GM12878 (cell line): ENCODE results near the gene GCSAM. TPM values are rescaled to one million over a fixed set of nuclear protein-coding genes. Genes with fewer than 3 reads are reported as not detected.

Source experiments
- ATF7 ChIP-seq: fragments of 450-650 bp; IDR thresholded peaks from 2 replicates; pipeline ENCODE4 v1.6.1; 2016; ENCODE audit warnings: low read depth, mild to moderate bottlenecking
- EED ChIP-seq: sonication (generic); IDR thresholded peaks from 2 replicates; pipeline ENCODE4 v1.6.1; 2016; ENCODE audit warnings: antibody characterized with exemption, low read depth
- GABPA ChIP-seq: IDR thresholded peaks from 2 replicates; pipeline ENCODE4 v1.6.1; 2014; ENCODE audit warnings: antibody characterized with exemption, low read depth, mild to moderate bottlenecking, inconsistent platforms
- IKZF2 ChIP-seq, 2 experiments: fragments of 450-650 bp; IDR thresholded peaks; 2 replicates each; pipeline ENCODE4 v1.6.1; 2017; ENCODE audit warnings: mild to moderate bottlenecking in 2 of 2, moderate library complexity in 2 of 2
- IRF4 ChIP-seq: IDR thresholded peaks from 2 replicates; pipeline ENCODE4 v1.6.1; 2011; ENCODE audit warnings: low read depth, low read length
- JUNB ChIP-seq: IDR thresholded peaks from 2 replicates; pipeline ENCODE4 v1.6.1; 2016; ENCODE audit warnings: antibody characterized with exemption, mild to moderate bottlenecking
- LARP7 ChIP-seq: fragments of 450-650 bp; IDR thresholded peaks from 2 replicates; pipeline ENCODE4 v1.6.1; 2017; ENCODE audit warnings: mild to moderate bottlenecking
- SMAD1 ChIP-seq: fragments of 450-650 bp; IDR thresholded peaks from 2 replicates; pipeline ENCODE4 v1.6.1; 2018; ENCODE audit warnings: mild to moderate bottlenecking, low read depth; ENCODE audit not compliant: partially characterized antibody
- TAF1 ChIP-seq: IDR thresholded peaks from 2 replicates; pipeline ENCODE4 v1.6.1; 2011; ENCODE audit warnings: mild to moderate bottlenecking, low read depth, low read length, borderline replicate concordance
- WRNIP1 ChIP-seq: IDR thresholded peaks from 2 replicates; pipeline ENCODE4 v1.6.1; 2011; ENCODE audit warnings: low read depth, low read length, improper control_type of control experiment, borderline replicate concordance
- polyA plus RNA-seq, 11 experiments: library from polyadenylated mRNA; depleted of rRNA in 4 of 11; unstranded in 6 of 11; stranded (reverse) in 5 of 11; fragments of >200 nt; fragmentation: Nextera tagmentation in 4 of 11; fragmentation: Illumina TruSeq in 1 of 11; extraction: Ambion mirVana in 4 of 11; extraction: Trizol in 1 of 11; gene quantifications; 1 replicate in 1 of 11; 2 replicates in 10 of 11; pipeline versions ENCODE4 v1.2.1 to v1.2.3, GENCODE V29; 2011 to 2016; ENCODE audit warnings: inconsistent platforms in 2 of 11, missing spikeins in 2 of 11, low read depth in 1 of 11
- total RNA-seq, 4 experiments: library from RNA; depleted of rRNA in 3 of 4; stranded (reverse); fragments of >200 nt in 3 of 4; fragmentation: Illumina TruSeq in 1 of 4; extraction: Trizol in 1 of 4; gene quantifications; 2 replicates each; pipeline versions ENCODE4 v1.2.1 to v1.2.3, GENCODE V29; 2013 to 2021
- TF ChIP-seq, protein P1 (sequence below): fragments of 450-650 bp; IDR thresholded peaks from 2 replicates; pipeline ENCODE4 v1.6.1; 2018; ENCODE audit warnings: mild to moderate bottlenecking, low read depth, moderate library complexity; ENCODE audit not compliant: partially characterized antibody
- TF ChIP-seq, protein P2 (sequence below): IDR thresholded peaks from 2 replicates; pipeline ENCODE4 v1.6.1; 2011; ENCODE audit warnings: mild to moderate bottlenecking, low read depth, low read length, moderate library complexity; ENCODE audit not compliant: insufficient replicate concordance
- TF ChIP-seq, protein P3 (sequence below): IDR thresholded peaks from 2 replicates; pipeline ENCODE4 v1.6.1; 2011; ENCODE audit warnings: low read depth, mild to moderate bottlenecking, low read length, moderate library complexity, borderline replicate concordance; ENCODE audit errors: extremely low read depth
- TF ChIP-seq, protein P4 (sequence below): fragments of 150-350 bp; IDR thresholded peaks from 2 replicates; pipeline ENCODE4 v1.6.1; 2016; ENCODE audit warnings: low read depth, low read length
- TF ChIP-seq, protein P5 (sequence below): IDR thresholded peaks from 2 replicates; pipeline ENCODE4 v1.6.1; 2012; ENCODE audit warnings: low read length, inconsistent platforms

The GCSAM gene
- total and polyA plus RNA-seq, 10 of the 15 experiments (the other 5 are each of a cell fraction or from before 2014, with no cell fraction given) = 81.5 to 407 (median 107) TPM

DNA sequence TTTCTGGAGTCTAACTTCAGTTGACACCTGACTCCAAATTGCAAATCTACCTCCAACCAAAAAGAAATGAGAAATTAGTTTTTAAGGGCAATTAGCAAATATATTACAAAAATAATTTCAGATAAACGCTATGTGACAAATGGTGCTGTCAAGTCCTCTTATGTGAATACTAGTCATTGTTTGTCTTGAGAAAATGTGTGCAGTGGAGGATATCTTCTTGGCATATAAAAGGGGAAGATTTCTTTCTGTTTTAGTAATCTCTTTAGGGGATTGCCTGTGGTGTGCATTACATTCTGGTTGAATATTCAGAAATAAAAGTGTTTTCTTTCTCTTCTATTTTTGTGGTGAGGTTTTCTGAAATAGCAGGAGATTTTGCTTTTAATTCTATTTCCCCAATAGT is 3.0 kb upstream of the GCSAM start (continued):
- TF ChIP-seq, protein P1, sequence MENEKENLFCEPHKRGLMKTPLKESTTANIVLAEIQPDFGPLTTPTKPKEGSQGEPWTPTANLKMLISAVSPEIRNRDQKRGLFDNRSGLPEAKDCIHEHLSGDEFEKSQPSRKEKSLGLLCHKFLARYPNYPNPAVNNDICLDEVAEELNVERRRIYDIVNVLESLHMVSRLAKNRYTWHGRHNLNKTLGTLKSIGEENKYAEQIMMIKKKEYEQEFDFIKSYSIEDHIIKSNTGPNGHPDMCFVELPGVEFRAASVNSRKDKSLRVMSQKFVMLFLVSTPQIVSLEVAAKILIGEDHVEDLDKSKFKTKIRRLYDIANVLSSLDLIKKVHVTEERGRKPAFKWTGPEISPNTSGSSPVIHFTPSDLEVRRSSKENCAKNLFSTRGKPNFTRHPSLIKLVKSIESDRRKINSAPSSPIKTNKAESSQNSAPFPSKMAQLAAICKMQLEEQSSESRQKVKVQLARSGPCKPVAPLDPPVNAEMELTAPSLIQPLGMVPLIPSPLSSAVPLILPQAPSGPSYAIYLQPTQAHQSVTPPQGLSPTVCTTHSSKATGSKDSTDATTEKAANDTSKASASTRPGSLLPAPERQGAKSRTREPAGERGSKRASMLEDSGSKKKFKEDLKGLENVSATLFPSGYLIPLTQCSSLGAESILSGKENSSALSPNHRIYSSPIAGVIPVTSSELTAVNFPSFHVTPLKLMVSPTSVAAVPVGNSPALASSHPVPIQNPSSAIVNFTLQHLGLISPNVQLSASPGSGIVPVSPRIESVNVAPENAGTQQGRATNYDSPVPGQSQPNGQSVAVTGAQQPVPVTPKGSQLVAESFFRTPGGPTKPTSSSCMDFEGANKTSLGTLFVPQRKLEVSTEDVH = no peak
- TF ChIP-seq, protein P2, sequence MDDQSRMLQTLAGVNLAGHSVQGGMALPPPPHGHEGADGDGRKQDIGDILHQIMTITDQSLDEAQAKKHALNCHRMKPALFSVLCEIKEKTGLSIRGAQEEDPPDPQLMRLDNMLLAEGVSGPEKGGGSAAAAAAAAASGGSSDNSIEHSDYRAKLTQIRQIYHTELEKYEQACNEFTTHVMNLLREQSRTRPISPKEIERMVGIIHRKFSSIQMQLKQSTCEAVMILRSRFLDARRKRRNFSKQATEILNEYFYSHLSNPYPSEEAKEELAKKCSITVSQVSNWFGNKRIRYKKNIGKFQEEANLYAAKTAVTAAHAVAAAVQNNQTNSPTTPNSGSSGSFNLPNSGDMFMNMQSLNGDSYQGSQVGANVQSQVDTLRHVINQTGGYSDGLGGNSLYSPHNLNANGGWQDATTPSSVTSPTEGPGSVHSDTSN = peak; percentile 65
- TF ChIP-seq IKZF2 (IDR thresholded peaks at IDR 0.05) = peak in 1 of 2 experiments; percentile 69; a peak in 2 of 4 replicates
- TF ChIP-seq, protein P3, sequence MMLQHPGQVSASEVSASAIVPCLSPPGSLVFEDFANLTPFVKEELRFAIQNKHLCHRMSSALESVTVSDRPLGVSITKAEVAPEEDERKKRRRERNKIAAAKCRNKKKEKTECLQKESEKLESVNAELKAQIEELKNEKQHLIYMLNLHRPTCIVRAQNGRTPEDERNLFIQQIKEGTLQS = no peak
- TF ChIP-seq WRNIP1 = no peak
- peak; percentile 92 for TF ChIP-seq JUNB
- TF ChIP-seq TAF1 = peak; percentile 66; the same call in 1 of the 2 replicates
- TF ChIP-seq GABPA = no peak
- peak; percentile 79 for TF ChIP-seq ATF7
- TF ChIP-seq, protein P4, sequence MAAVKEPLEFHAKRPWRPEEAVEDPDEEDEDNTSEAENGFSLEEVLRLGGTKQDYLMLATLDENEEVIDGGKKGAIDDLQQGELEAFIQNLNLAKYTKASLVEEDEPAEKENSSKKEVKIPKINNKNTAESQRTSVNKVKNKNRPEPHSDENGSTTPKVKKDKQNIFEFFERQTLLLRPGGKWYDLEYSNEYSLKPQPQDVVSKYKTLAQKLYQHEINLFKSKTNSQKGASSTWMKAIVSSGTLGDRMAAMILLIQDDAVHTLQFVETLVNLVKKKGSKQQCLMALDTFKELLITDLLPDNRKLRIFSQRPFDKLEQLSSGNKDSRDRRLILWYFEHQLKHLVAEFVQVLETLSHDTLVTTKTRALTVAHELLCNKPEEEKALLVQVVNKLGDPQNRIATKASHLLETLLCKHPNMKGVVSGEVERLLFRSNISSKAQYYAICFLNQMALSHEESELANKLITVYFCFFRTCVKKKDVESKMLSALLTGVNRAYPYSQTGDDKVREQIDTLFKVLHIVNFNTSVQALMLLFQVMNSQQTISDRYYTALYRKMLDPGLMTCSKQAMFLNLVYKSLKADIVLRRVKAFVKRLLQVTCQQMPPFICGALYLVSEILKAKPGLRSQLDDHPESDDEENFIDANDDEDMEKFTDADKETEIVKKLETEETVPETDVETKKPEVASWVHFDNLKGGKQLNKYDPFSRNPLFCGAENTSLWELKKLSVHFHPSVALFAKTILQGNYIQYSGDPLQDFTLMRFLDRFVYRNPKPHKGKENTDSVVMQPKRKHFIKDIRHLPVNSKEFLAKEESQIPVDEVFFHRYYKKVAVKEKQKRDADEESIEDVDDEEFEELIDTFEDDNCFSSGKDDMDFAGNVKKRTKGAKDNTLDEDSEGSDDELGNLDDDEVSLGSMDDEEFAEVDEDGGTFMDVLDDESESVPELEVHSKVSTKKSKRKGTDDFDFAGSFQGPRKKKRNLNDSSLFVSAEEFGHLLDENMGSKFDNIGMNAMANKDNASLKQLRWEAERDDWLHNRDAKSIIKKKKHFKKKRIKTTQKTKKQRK = no peak
- TF ChIP-seq SMAD1 = peak; percentile 86
- peak; percentile 56; the same call in 1 of the 2 replicates for TF ChIP-seq IRF4
- TF ChIP-seq LARP7 = no peak
- TF ChIP-seq, protein P5, sequence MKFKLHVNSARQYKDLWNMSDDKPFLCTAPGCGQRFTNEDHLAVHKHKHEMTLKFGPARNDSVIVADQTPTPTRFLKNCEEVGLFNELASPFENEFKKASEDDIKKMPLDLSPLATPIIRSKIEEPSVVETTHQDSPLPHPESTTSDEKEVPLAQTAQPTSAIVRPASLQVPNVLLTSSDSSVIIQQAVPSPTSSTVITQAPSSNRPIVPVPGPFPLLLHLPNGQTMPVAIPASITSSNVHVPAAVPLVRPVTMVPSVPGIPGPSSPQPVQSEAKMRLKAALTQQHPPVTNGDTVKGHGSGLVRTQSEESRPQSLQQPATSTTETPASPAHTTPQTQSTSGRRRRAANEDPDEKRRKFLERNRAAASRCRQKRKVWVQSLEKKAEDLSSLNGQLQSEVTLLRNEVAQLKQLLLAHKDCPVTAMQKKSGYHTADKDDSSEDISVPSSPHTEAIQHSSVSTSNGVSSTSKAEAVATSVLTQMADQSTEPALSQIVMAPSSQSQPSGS = no peak
- no peak for TF ChIP-seq EED
